ENCODE data around the gene KBTBD7. TPM values are rescaled to one million over a fixed set of nuclear protein-coding genes. Genes with fewer than 3 reads are reported as not detected.
A peak's percentile ranks its signal among the peaks of the same experiment; 100 is the strongest.

KBTBD7 gene
- total RNA-seq, 1 experiment from 2014 or later, result 6.2 TPM

DNA sequence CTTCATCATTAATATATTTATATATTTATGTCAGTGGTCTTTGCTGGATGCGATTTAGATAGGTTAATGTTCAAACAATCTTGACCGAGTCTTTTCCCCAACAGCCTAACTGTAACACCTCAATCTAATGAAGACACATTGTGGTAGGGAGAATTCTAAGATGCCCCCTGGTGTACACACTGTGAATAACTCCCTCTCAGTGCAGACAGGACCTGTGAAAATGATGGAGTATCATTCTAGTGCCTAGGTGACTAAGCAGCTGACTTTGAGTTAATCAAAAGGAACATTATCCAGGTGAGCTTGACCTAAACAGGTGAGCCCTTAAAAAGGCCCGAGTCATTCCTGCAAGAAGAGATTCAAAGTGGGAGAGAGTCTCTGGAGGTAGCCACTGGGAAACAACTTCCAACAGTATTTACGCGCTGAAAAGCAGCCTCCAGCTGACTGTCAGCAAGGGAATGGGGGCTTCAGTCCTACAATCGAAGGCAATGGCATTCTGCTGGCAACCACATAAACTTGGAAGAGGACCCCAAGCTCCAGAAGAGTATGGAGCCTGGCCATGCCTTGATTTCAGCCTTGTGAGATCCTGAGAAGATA lies 28.0 kb upstream of the KBTBD7 start:
- no TSS peak for BruUV-seq (replicated peaks)
- CTCF ChIA-PET, result interaction anchor here (0.8 to 1.3 kb wide), 7 partner anchors 10 to 169 kb away, joined by 3 to 8 read pairs (median 5); partner anchors contain the start of gene KBTBD7

More for the DNA sequence above, 28.0 kb upstream of the KBTBD7 start:
- no peak overlapping the region for H3K4me2 ChIP-seq (ENCODE audit: low read length)
- no peak overlapping the region for H3K27ac ChIP-seq (ENCODE audit: low read depth, low read length)
- H3K9me3 ChIP-seq (ENCODE audit: control insufficient read depth in 1 of 2, insufficient read depth in 1 of 2, low read depth in 1 of 2, low read length in 2 of 2), result no peaks in the 10 kb centered on the region
- intact Hi-C loops (cut with micrococcal nuclease), result loop anchor here (1.0 to 5.0 kb wide), 2 partner anchors 147 to 170 kb away; no protein-coding TSS in a partner anchor
- no peak overlapping the region for H3K4me3 ChIP-seq (replicated peaks in 1 of 2; ENCODE audit: low read depth in 1 of 2, low read length in 2 of 2)
- no peaks in the 10 kb centered on the region for H4K20me1 ChIP-seq (ENCODE audit: insufficient read depth)
- H2AFZ ChIP-seq (ENCODE audit: low read depth, low read length, poor library complexity, severe bottlenecking), result no peak overlapping the region
- ATAC-seq (peak; percentile 96), DNase-seq (ENCODE audit: low read depth, low spot score) (peak; percentile 50)
- no peaks in the 10 kb centered on the region for H3K36me3 ChIP-seq (ENCODE audit: control insufficient read depth in 1 of 2, insufficient read depth in 2 of 2, low read length in 2 of 2)
- H3K9ac ChIP-seq (ENCODE audit: low read length), result no peak overlapping the region
- ChIA-PET POLR2A (no interaction called here), RAD21 (ENCODE audit: low non-redundant PET in 1 of 2, low total read pairs in 2 of 2, uncharacterized antibody in 2 of 2, unreplicated experiment in 2 of 2) (no interaction called here)
- TF ChIP-seq EGR1 (IDR thresholded peaks at IDR 0.05; ENCODE audit: low read depth), result no peak
- TF ChIP-seq RAD21 (IDR thresholded peaks at IDR 0.05; ENCODE audit: low read depth), result peak; percentile 61
- peak; percentile 60 to 79 (median 77); a peak in 5 of 6 replicates for TF ChIP-seq CTCF (IDR thresholded peaks at IDR 0.05 in 2 of 3, conservative IDR thresholded peaks at IDR 0.05 in 1 of 3; ENCODE audit: borderline replicate concordance in 1 of 3, insufficient read depth in 1 of 3, low read depth in 2 of 3, low read length in 2 of 3)
- no peak for TF ChIP-seq YY1 (IDR thresholded peaks at IDR 0.05; ENCODE audit: extremely low read depth, insufficient replicate concordance, low read depth, low read length)
- H3K9me2 ChIP-seq (ENCODE audit: insufficient read depth), result no peaks in the 10 kb centered on the region
- peaks cover 2 to 11% of the 10 kb centered on the region in 2 experiments; a peak in 3 of 4 replicates for H3K4me1 ChIP-seq (ENCODE audit: control insufficient read depth in 1 of 2, insufficient read depth in 2 of 2, low read length in 2 of 2)
- no peaks in the 10 kb centered on the region for H3K27me3 ChIP-seq (ENCODE audit: insufficient read depth, low read length)
- H3K79me2 ChIP-seq (ENCODE audit: insufficient read depth, low read length), result no peaks in the 10 kb centered on the region

Data from HCT116 (cell line).